H1 (cell line): Measurements from ENCODE around the gene ITPK1. TPM values are rescaled to one million over a fixed set of nuclear protein-coding genes. Genes with fewer than 3 reads are reported as not detected.

Source experiments
- CHD2 ChIP-seq: IDR thresholded peaks from 2 replicates; pipeline ENCODE4 v1.6.1; 2012; ENCODE audit warnings: low read length, improper control_type of control experiment
- CHD7 ChIP-seq: fragments of 300-600 bp; sonication (generic); IDR thresholded peaks from 2 replicates; pipeline ENCODE4 v1.7.1; 2012; ENCODE audit warnings: low read length, moderate library complexity, mild to moderate bottlenecking, inconsistent platforms; ENCODE audit not compliant: insufficient replicate concordance
- FOSL1 ChIP-seq: IDR thresholded peaks from 2 replicates; pipeline ENCODE4 v1.6.1; 2011; ENCODE audit warnings: mild to moderate bottlenecking, low read depth, low read length, moderate library complexity; ENCODE audit not compliant: insufficient read depth
- KDM1A ChIP-seq: fragments of 200-600, 300-600 bp; sonication (generic); IDR thresholded peaks from 2 replicates; pipeline ENCODE4 v1.7.1; 2016; ENCODE audit warnings: mild to moderate bottlenecking, low read length, borderline replicate concordance
- NRF1 ChIP-seq: IDR thresholded peaks from 2 replicates; pipeline ENCODE4 v1.6.1; 2011; ENCODE audit warnings: mild to moderate bottlenecking, low read depth, low read length, improper control_type of control experiment
- PHF8 ChIP-seq: fragments of 200-600 bp; sonication (generic); conservative IDR thresholded peaks from 2 replicates; pipeline ENCODE4 v1.7.1; 2012; ENCODE audit warnings: low read depth, mild to moderate bottlenecking, inconsistent platforms, low read length, moderate library complexity
- RFX5 ChIP-seq: IDR thresholded peaks from 2 replicates; pipeline ENCODE4 v1.6.1; 2011; ENCODE audit warnings: low read depth, low read length, improper control_type of control experiment, borderline replicate concordance
- polyA plus RNA-seq, 7 experiments: library from polyadenylated mRNA; depleted of rRNA in 3 of 7; stranded (reverse) in 5 of 7; unstranded in 2 of 7; fragments of >200 nt in 5 of 7; fragments of 200-250 nt in 2 of 7; gene quantifications; 1 replicate in 5 of 7; 2 replicates in 1 of 7; 4 replicates in 1 of 7; pipeline versions ENCODE4 v1.2.1 to v1.2.3, GENCODE V29; 2011 to 2013; ENCODE audit warnings: missing spikeins in 2 of 7, mixed read lengths in 2 of 7
- total RNA-seq: library from RNA; stranded (reverse); fragmentation: NEBNext Ultra II Directional; extraction: Animal tissue kit (Norgen Biotek cat#: 25700); gene quantifications from 2 replicates; pipeline ENCODE4 v1.2.1, GENCODE V29; 2021
- TF ChIP-seq, protein P1 (sequence below), 3 experiments: IDR thresholded peaks; 1 replicate in 2 of 3; 2 replicates in 1 of 3; pipeline versions ENCODE4 v1.5.1 to v1.6.1; 2011; ENCODE audit warnings: low read length in 3 of 3, mild to moderate bottlenecking in 3 of 3, inconsistent platforms in 2 of 3, low read depth in 1 of 3, moderate library complexity in 1 of 3; ENCODE audit not compliant: insufficient read depth in 1 of 3; ENCODE audit errors: control extremely low read depth in 1 of 3

ITPK1 gene
- total and polyA plus RNA-seq, 2 of the 8 experiments (the other 6 are each of a cell fraction or from before 2014, with no cell fraction given): 108 to 143 TPM

DNA sequence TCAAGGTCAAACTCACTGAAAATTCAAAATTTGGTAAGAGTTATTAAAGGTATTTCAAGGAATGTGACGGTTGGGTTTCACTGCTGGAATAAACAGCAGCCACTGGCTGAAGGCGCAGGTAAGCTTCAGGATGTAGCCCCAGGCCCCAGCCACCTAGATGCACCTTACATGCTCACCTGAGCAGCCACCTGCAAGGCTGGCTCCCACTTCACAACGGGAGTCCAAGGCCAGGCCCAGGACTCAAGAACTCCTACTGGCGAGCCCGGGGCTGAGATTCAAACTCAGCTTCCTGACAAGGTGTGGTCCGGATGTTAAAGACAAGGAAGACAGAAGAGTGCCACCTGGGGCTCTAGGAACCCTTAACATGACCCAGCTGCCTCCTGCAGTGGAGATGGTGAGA lies 78.4 kb downstream of the ITPK1 start (continued):
- TF ChIP-seq CHD7 (no peak), FOSL1 (no peak), PHF8 (no peak), RFX5 (no peak), NRF1 (no peak), CHD2 (no peak), KDM1A (no peak)
- TF ChIP-seq, protein P1, sequence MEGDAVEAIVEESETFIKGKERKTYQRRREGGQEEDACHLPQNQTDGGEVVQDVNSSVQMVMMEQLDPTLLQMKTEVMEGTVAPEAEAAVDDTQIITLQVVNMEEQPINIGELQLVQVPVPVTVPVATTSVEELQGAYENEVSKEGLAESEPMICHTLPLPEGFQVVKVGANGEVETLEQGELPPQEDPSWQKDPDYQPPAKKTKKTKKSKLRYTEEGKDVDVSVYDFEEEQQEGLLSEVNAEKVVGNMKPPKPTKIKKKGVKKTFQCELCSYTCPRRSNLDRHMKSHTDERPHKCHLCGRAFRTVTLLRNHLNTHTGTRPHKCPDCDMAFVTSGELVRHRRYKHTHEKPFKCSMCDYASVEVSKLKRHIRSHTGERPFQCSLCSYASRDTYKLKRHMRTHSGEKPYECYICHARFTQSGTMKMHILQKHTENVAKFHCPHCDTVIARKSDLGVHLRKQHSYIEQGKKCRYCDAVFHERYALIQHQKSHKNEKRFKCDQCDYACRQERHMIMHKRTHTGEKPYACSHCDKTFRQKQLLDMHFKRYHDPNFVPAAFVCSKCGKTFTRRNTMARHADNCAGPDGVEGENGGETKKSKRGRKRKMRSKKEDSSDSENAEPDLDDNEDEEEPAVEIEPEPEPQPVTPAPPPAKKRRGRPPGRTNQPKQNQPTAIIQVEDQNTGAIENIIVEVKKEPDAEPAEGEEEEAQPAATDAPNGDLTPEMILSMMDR (IDR thresholded peaks at IDR 0.05; ENCODE audit: control extremely low read depth in 1 of 3, insufficient read depth in 1 of 3, low read depth in 1 of 3, low read length in 3 of 3): no peak
